GM19023 (cell line): Measurements from ENCODE around the gene SNAPC4.

Experiments used
- ATAC-seq: cut with Tn5 transposase; IDR thresholded peaks from one replicate; pipeline ENCODE4 v1.9.1; 2021; ENCODE audit warnings: mild to moderate bottlenecking, moderate library complexity; ENCODE audit not compliant: unreplicated experiment

Gene SNAPC4

DNA sequence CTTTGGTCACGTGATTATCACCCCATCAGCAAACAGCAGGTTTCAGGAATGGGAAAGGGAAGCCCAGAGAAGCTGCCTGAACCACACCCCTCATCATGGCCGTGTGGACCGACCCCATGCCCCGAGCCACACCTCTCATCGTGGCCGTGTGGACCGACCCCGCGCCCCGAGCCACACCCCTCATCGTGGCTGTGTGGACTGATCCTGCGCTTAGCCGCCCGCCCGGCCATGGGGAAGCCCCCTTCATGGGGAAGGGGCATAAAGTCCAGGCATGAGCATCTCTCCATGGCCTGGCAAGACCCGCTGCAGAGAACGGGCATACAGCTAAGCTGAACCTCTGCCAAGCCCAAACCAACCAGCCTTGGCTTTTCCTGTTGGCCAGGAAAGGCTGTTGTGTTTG is 6.4 kb downstream of the SNAPC4 start:
- ATAC-seq, result no peak

DNA sequence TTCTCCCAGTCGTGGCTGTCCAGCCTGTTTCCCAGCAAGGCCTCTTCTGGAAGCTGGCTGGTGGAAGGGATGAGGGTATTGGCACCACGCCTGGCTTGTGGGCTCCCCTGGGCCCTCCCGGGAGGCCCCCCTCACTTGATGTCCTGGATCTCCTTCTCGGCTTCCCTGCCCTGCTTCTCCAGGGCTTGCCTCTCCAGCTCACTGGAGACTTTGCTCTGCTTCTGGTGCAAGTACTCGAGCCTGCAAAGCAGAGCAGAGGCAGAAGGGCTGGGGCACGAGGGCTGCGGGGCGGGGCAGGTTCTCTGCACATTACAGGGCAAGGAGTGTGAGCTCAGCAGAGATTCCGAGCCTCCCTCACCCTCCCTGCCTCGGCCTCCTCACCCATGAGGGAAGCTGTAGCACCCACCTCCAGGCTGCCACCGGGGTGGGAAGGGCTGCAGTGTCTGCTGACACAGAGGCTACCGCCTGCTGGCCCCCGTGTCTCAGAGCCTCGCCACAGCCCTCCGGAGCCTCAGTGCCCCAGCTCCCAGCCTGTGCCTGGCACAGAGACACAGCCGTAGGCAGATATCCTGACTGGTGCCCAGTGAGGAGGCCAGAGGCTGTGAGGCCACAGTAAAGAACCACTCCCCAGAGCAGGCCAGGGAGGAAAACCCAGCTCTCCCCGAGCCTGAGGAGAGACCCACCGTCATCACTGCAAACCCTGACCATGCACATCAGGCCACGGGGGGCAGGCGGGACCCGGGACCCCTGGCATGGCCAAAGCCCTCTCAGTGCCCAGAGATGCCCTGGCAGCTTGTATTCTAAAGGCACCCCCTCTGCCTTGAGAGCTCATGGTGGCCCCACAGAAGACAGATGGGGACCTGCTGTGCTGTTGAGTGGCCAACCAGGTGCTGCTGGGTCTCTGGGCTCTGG is 7.2 kb downstream of the SNAPC4 start:
- ATAC-seq, result no peak

DNA sequence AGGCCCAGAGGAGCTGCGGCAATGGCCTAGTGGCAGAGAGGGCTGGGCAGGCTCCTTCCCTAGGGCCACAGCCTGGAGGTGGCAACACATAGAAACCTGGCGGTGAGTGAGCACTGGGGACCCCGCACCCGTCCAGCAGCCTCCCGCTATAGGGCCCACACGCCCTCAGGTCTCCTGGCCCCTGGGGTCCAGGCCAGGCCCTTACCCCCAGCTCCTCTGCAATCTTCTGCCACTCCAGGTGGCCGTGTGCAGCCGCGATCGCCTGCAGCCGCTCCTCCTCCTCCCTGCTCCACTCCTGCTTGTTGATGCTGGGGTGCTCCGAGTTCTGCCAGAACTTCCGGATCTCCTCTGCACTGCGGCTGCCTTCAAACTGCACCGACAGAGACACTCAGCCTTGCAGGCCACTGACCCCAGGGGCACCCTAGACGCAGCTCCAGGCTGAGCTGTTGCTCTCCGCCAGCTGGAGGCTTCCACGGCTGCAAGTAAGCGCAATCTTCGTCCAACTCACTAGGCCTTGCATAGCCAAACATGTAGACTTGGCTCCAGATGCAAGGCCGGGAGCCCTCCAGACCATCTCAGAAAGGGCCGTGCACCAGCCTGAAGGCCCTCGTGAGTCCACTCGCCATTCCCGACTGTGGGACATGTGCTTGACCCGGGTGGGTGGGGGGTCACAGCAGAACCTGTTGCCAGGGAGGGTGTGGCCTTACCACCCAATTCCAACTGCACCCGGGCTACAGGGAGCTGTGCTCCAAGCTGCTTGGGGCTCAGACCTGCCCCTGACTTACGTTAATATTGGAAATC is 8.0 kb downstream of the SNAPC4 start:
- no peak for ATAC-seq

DNA sequence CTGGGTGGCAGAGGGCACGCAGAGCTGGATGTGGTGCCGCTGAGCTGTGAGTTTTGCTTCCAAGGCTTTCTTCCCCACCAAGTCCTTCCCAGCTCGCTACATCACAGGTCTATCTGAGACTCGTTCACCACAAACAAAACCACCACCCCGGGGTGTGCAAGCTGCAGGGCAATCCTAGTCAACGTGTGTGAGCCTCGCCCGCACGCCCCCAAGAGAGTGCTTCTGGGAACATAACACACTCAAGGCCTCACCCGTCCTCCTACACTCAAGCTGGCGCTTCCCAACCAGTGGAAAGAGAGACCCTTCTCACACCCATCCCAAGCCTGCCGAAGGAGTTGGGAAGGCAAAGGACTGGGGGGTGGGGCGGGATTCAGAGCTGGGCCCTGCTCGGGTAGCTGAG is 10.6 kb downstream of the SNAPC4 start:
- ATAC-seq, result no peak

DNA sequence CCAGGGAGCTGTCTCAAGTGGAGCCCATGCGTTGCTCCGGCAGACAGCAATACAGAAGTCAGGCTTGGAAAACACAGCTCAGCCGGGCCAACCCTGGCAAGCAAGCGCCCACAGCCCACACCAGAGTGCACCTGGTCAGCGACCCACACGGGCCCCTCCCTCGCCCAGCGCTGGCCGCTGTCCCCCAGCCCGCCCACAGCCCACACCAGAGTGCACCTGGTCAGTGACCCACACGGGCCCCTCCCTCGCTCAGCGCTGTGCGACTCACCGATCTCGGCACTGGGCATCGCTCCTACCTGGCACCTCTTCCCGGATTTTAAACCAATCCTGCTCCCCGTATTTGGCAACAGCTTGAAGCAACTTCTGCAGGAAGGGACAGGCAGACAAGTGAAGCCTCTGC is 12.8 kb downstream of the SNAPC4 start:
- no peak for ATAC-seq

DNA sequence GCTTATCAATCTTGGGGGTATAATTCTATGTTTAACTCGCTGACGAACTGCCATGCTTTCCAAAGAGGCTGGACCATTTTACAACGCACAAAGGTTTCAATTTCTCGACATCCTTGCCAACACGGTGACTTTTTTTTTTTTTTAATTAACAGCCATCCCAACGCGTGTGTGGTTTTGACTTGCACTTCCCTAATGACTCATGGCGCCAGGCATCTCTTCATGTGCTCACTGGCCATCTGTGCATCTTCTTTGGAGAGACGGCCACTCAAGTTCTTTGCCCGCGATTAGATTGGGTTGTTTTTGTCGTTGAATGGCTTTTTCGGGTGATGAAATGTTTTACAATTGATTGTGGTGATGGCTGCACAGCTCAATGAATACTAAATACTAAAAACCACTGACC is 14.0 kb downstream of the SNAPC4 start:
- no peak for ATAC-seq

DNA sequence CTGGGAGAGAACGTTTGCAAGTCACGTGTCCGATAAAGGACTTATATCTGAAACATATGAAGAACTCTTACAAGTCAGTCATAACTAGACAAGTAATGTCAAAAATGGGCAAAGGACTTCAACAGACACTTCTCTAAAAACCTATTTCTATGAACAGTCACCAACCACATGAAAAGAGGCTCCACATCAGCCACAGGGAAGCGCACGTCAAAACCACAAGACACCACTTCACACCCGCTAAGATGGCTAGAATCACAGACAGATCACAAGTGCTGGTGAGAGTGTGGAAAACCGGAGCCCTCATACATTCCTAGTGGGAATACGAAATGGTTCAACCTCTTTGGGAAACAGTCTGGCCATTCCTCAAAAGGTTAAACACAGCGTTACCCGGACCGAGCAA is 15.0 kb downstream of the SNAPC4 start:
- no peak for ATAC-seq

DNA sequence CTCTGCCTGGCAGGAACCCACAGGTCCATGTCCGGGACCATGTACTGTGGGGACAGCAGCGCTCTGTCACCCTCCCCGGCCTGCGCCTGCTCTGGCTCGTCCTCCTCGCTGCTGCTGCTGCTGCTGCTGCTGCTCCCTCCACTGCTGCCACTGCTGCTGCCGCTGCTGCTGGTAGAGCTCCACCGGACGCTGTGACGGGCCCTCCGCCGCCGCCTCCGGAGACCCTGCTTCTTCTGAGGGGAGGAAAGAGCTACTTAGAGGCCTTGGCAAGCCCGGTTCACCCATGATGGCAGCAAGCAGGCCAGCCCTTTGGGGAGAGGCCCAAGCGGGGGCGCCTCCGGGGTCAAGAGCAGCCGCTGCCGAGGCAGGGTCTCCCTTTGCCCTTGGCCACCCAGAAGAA is 16.5 kb downstream of the SNAPC4 start:
- ATAC-seq, result no peak

DNA sequence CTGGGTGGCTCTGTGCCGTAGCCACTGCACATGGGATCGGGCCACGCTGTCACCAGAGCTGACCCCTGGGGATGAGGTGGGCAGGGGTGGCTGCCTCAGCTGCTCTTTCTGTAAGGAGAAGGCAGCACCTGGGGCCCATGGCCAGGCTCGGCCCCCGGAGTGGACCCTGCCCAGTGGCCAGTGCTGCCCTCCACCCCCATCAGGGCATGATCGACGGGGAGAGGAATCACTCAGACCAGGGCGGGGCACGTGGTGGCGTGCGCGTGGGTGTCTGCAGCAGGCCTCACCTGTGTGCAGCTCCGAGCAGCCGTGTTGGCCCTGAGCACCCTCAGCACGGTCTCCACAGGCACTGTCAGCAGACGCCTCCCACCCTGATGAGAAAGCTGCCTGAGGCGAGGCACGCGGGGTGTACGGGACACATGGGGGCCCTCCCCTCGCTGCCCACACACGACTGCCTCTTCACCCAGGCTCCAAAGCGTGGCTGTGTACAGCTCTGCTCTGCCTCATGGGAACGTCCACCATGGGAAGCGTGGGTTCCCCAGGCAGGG is 17.9 kb downstream of the SNAPC4 start:
- no peak for ATAC-seq

DNA sequence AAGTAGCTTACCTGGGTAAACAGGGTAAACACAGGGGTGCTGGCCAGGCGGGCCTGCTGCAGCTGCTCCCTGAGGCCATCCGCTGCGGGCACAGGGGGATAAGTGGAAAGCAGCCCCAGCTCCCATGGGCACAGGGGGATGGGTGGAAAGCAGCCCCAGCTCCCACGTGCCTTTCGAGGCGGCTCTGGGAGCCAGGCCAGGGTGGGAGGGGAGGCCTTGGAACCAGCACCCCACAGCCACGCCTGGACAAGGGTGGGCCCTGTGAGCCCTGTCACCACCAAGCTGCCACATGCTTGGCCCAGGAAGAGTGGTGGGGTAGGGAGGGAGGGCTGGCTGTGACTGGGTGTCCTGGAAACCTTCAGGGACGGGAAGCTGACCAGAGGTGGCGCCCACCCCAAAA is 18.7 kb downstream of the SNAPC4 start:
- ATAC-seq, result no peak

DNA sequence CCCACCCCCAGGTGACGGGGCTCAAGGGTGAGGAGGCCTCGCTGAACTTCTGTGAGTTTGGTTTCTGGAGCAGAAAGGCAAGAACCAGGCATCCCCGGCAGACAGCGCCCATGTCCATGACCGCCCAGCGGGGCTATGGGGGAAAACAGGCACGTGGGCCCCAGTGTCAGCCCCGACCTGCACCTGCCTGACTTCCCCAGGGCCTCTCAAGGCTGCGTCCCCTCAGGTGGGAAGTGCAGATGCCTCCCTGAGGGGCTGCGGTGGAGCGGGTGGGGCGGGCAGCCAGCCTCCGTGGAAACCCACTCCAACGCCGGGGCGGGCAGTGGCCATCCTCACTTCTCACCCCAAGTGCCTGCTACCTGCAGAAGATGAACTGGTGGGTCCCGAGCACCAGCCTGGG is 19.6 kb downstream of the SNAPC4 start:
- ATAC-seq, result no peak

DNA sequence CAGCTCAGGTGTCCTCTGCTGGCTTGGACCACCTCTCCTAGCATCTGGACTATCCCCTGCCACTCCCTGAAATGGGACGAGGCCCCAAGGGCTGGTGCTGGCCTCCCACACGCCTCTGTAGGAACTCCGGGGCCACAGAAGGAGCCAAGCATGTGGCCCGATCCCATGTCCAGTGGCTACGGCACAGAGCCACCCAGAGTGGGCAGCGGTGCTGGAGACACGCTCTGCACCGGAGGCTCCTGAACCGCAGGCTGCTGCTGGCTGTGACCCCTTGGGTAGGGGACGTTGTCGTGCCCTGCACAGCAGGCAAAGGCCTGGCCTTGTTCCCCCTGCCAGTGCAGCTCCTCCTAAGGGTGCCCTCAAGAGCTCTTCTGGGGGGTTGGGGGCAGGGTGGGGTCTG is 20.1 kb downstream of the SNAPC4 start:
- no peak for ATAC-seq

DNA sequence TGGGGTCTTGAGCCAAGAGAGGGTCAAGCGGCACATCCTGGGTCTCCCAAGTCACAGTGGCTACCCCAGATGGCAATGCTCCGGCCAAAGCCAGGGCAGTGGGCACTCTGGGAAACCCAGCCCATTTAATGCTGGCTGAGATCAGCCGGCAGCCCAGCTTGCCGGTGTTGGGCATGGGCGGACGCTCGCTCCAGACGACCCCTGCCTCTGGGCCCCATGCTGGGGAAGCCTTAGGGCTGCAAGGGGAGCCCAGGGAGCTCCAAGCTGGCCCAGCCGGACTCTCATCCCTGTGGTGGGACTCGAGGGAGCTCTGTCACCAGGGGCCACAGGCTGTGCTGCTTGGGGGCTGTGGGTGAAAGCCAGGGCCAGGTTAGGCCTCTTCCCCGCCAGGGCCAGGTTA is 20.6 kb downstream of the SNAPC4 start:
- ATAC-seq, result no peak

DNA sequence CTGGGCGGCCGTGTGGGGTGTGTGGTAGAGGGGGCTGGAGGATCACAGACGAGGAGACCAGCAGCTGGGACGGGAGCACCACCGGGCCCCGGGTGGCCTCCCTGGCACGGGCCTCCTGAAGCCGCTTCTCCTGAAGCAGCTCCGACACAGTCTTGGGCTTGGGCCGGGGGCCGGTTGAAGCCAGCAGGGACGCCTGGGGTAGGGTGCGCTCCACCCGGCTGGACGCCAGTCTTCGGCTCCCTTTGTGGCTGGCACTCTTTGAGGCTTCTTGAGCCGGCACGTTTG is 21.0 kb downstream of the SNAPC4 start:
- ATAC-seq, result no peak

DNA sequence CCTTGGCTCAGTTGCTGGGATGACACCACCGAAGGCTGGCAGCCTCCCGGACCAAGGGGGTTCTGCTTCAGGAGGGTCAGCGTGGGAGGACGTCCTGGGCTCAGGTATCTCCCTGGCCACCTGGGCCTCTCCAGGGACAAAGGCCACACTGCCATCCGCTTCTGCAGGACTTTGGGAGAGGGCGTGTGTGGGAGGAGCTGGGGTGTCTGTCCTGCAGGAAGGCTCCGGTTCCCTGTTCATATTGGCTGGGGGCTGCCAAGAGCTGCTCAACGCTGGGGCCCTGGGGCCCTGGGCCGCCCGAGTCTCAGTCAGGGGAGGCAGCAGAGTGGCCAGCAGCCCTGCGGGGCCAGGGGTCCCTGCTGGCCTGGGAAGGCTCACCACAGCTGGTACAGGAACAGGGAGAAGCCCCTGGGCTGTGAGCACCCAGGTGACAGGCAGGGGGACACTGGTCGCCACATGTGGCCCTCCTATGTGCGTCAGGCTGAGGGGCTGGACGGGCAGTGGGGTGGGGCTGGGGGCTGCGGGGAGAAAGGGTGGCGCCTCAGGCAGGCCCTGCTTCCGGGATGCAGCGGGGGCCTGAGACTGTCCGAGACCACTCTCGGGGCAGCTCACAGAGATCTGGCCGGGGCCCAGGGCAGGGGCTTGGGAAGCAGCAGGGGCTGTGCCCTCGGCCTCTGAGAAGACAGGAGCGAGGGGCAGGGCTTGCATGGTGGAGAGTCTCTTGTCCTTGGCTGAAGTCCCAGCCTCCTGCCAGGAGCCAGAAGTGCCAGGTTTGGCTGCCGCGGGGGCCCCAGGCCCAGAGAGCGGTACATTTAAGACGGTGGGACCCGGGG is 21.6 kb downstream of the SNAPC4 start:
- ATAC-seq, result no peak

DNA sequence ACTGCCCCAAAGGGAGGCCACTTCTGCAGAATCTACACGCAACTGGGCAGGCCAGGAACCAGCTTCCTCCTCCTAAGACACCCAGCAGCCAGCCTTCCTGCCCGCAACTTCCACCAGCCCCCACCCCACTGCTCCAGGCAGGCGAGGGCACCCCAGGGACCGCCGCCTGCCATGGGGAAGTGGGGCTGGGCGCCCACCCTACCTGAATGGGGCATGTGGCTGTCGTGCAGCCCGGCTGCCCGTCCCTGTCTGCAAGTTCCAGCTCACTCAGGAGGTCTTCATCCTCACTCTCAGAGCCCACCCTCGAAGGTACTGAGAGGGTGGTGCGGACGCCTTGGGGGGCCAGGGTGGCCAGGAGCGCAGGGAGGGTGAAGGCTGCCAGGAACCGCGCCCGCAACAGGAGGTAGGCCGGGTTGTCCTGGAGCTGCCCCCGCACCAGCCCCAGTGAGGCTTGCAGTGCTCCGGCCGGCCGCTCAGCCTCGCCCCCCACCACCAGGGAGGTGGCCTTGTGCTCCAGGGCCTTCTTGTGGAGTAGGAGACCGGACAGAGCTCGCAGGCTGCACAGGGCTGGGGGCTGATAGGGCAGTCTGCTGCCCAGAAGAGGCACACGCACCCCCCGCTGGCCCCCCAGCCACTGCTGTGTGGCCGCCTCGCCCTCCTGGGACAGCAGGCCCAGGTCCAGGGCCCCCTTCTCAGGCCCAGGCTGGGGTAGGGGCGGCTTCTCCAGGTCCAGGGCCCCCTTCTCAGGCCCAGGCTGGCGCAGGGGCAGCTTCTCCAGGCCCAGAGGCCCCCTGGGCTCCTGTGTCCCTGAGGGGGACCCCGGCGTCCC is 22.4 kb downstream of the SNAPC4 start:
- no peak for ATAC-seq

DNA sequence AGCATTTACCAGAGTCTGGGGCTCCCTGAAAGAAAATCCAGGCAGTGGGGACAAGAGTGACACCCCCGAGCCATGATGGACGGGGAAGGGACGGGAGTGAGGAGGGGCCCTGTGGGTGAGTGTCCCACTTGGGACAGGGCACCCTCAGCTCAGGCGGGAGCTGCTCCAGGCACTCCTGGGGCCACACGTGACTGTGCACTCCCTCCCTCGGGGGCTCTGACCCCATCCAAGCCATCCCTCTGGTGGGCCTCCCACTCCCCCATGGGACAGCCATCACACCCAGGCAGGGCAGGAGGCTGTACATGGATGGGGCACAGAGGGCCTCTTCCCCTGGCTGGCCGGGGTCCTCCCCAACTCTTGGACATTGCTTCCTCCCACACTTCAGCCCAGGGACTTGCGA is 23.5 kb downstream of the SNAPC4 start:
- no peak for ATAC-seq

DNA sequence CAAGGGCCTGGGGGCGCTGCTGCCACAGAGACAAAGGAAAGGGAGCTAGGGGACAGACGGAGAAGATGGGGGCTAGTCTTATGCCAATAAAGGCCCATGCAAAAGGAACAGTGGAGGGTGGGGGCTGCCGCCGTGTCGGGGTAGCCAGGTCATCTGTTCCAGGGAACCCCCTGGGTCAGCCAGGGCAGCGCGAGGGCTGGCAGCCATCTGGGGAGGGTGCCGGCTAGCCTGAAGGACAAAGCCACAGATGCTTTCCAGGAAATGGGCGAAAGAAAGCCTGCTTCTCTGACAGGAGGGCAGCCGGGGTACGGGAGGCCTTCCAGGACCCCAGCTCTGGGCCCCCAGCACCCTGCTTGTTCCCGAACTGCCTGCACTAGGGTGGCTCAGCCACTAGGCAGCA is 24.9 kb downstream of the SNAPC4 start:
- no peak for ATAC-seq

DNA sequence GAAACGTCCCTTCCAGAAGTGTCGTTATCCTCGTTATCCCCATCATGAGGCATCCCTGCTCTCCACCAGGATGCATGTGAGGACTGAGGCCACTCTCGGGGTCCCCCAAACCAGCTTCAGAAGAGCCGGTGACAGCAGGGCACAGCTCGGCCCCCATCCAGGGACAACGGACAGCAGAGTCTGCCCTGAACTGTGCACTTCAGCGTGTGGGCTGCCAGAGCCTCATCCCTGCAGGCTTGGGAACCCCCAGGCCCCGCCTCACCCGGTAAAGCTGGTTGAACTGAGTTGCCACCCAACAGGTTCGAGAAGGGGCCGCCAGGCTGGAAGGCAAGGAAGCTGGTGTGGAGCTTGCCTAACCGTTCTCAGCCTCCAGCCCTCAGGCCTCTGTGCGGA is 25.8 kb downstream of the SNAPC4 start:
- no peak for ATAC-seq
